ENCODE measurements around the gene DNASE1L2.

Gene DNASE1L2

DNA sequence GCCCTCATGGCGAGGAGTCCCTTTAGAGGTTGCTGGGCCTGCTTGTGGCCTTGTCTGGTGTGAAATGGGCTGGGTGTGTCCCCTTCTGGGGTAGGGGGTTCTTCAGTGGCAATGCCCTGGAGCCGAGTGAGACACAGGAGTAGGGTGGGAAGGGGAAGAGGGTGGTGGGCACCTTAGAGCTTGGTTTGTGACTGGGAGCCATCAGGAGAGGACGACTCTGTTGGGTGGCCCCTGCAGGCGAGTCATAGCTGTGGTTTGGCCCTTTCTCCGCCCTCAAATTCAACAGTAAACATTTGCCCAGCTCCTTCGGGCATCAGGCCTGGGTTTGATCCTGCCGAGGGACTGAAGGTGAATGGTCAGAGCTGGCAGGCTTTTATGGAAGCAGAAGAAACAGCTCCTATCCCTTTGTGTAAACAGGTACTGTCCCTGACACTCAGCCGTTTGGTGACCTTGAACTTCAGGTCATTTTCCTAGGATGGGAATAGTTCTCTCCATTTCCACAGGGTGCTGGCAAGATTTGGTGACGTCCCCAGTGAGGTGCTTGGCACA lies 9.9 kb upstream of the DNASE1L2 start:
- no peak for DNase-seq (ENCODE audit: low spot score)

DNA sequence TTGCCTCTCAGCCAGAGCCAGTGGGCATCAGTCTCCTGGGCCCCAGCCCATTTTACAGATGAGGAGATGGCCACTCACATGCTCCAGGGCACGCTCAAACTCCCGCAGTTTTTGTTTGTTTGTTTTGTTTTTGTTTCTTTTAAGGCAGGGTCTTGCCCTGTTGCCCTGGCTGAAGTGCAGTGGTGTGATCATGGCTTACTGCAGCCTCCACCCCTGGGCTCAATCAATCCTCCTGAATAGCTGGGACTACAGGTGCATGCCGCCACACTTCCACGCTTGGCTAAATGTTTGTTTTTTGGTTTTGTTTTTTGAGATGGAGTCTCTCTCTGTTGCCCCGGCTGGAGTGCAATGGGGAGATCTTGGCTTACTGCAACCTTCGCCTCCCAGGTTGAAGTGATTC lies 9.3 kb upstream of the DNASE1L2 start:
- DNase-seq (ENCODE audit: low spot score) = no peak

DNA sequence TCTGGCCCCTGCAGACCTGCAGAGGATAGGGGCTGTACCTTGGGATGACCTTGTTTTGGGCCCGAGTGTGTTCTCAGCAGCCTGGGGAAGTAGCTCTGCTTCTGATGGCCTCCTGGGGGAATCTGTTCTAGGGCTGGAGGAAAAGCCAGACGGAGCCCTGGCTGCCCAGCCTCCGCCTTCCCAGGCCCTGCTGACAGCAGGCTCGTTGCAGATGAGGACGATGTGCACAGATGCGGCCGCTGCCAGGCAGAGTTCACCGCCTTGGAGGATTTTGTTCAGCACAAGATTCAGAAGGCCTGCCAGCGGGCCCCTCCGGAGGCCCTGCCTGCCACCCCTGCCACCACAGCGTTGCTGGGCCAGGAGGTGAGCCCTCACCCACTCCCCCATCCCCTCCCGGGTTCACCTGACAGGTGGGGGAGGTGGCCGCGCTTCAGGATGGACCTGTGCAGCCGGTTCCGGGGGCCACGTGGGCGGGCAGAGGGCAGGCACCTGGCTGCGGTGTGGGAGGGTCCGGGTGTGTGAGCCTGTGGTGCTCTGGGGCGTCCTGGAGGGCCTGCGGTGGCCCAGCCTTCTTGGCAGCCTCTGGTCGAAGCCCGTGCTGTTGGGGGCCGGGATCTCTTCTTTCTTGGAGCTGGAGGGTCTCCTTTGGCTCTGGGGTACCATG lies 8.0 kb upstream of the DNASE1L2 start:
- DNase-seq (ENCODE audit: low spot score) = no peak

DNA sequence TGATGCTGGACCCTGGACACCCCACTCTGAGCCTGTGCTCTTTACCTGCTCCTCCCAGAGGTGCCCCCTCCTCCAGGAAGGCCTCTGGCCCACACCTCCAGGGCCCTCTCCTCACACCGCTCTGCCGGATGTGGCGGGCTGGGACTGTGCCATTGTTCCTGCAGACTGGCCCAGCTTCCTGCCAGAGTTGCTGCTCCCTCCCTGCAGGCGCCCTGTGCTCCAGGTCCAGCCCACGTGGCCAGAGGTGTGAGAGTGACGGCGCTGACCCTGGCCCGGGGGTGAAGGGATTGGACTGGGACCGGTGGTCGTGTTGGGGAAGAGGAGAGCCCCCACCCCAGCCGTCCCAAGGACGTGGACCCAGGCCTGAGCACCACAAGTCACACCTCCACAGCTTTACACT lies 7.2 kb upstream of the DNASE1L2 start:
- no peak for DNase-seq (ENCODE audit: low spot score)

DNA sequence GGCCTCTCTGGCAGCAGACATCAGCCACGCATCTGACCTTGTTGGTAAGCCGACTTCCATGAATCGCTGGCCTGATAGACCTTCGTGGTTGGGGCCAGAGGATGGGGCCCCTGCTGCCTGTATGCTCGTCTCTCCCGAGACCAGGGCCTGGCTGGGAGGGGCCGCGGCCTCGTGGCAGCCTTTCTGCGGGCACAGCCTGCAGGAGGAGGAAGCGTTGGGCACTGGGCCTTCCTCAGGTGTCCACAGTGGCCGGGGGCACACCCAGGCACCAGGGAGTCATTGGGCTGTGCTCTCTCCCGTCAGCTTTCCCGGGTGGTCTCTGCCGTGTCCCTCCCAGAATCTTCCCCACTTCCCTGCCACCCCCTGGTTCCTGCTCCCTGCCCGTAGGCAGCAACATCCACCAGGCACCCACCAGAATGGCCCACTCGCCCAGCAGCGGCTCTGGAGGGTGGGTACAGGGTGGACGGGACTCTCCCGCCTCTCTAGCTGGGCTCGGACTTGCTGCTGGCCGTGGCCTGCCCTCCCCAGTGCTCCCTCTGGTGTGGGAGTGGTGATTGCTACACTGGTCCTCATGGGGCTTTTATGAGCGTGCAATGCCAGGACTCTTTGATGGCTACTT lies 6.5 kb upstream of the DNASE1L2 start:
- no peak for DNase-seq (ENCODE audit: low spot score)

DNA sequence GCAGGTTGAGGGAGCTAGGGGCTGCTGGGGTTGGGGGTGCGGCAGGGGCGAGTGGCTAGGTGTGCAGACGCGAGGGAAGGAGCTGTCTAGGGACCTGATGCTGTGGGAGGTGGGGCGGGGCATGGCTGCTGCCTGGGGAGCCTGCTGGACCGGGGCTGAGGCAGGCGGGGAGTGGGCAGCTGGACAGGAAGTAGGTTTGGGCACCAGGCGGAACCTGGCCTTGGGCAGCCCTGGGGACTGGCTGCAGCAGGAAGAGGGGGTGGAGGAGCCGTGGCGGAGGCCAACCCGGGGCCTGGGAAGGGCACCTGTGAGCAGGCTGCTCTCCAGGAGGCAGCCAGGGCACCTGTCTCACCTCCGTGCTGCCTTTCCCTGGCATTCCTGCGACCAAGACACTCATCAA lies 5.9 kb upstream of the DNASE1L2 start:
- DNase-seq (ENCODE audit: low spot score) = no peak

DNA sequence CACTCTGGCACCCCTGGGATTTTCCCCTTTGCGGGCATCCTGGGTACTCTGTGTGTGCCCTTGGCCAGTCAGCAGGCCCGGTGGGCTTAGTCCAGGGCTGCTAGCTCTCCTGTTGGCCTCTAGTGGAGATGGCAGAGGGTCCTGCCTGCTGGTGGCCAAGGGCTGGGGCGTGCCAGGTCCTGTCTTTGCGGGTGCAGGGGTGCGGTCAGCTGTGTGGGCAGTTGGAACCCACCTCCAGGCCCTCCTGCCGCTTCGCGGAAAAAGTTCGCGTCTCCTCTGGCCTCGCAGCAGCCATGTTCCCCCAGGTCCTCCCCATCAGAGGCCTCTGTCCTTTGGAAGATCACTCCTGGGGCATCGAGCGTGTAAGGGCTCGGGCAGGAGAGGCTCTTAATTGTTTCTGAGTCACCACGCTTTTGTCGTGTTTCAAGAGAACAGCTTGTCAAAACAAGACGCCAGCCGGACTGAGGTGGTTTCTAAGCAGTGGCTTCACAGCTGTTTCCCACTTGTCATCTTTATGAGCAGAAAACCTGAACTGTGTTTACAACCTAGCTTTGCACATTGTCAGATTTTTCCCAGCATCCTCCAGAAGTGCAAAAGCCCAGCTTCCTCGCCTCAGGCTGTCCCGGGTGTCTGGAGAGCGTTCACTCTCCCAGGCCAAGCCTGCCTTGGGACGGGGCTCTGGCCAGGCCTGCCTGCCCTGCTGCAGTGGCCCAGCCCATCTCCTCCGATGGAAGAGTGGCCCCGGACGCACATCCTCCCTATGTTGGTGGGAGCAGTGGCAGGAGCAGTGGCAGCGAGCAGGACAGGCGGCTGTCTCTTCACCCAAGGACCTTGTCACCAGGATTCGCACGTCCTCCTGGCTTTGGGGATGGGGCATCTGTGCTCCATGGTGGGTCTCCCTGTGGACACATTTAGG lies 5.0 kb upstream of the DNASE1L2 start:
- no peak for DNase-seq (ENCODE audit: low spot score)

DNA sequence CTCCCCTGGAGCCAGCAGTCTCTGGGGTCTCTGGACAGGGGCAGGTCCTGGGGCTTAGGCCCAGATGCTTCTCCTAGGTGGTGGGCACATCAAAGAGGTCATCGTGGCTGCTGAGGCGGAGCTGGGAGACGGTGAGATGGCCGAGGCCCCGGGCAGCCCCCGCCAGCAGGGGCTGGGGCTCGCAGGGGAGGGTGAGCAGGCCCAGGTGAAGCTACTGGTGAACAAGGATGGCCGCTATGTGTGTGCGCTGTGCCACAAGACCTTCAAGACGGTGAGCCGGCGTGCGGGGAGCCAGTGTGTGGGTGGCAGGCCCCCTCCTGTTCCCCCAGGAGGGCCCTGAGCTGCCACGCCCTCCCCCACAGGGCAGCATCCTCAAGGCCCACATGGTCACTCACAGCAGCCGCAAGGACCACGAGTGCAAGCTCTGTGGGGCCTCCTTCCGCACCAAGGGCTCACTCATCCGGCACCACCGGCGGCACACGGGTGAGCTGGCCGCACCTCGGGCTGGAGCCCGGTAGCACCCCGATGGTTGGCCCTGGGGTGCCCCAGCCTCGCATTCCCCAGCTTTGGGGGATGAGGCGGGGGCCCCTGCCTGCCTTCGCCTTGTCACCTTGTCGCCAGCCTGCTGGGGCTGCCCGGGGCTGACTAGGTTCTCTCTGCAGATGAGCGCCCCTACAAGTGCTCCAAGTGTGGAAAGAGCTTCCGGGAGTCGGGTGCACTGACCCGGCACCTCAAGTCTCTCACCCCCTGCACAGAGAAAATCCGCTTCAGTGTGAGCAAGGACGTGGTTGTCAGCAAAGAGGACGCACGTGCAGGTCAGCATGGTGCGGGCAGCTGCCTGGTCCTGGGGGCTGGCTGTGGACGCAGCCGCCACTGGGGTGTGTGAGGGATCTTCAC lies 3.9 kb upstream of the DNASE1L2 start:
- no peak for DNase-seq (ENCODE audit: low spot score)

DNA sequence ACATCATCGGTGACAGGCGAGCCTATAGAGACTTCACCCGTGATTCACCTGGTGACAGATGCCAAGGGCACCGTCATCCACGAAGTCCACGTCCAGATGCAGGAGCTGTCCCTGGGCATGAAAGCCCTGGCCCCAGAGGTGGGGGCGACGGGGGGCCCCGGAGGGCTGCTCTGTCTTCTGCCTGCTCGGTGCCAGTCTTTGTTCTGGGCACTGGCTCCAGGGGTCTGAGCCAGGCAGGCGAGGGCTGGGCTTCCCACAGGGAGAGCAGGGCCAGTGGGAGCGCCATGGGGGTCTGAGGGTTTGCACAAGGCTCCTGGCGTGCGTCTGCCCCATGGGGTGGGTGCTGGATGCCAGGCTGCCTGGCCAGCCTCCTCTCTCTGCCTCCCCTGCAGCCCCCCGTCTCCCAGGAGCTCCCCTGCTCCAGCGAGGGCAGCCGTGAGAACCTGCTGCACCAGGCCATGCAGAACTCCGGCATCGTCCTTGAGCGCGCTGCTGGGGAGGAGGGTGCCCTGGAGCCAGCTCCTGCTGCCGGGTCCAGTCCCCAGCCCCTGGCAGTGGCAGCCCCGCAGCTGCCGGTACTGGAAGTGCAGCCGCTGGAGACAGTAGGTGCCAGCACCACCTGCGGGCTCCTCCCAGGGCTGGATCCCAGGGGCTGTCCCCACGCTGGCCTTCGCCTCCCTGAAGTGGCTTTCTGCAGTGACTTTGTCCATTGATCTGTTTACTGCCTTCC lies 3.0 kb upstream of the DNASE1L2 start:
- DNase-seq (ENCODE audit: low spot score) = no peak

DNA sequence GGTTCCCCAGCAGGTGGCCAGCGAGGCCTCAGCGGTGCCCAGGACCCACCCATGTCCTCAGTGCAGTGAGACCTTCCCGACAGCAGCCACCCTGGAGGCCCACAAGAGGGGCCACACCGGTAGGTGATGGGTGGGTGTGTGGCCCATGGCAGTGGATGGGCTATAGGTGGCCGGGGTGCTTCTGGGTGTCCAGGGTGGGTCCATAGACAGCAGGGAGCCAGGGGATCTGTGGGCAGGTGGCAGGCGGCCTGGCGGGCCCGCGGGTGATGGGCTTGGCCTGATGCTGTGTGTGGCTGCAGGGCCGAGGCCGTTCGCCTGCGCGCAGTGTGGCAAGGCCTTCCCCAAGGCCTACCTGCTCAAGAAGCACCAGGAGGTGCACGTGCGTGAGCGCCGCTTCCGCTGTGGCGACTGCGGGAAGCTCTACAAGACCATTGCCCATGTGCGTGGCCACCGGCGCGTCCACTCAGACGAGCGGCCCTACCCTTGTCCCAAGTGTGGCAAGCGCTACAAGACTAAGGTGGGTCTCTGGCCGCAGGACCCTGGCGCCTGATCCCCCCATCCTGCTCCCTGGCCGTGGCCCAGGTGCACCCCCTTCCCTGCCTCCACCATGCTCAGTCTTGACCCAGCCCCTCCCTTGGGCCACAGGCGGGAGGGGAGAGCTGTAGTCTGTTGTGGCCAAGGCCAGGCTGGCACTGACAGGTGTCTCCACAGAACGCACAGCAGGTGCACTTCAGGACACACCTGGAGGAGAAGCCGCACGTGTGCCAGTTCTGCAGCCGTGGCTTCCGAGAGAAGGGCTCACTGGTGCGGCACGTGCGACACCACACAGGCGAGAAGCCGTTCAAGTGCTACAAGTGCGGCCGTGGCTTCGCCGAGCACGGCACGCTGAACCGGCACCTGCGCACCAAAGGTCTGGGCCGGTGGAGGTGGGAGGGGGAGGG lies 2.1 kb upstream of the DNASE1L2 start:
- DNase-seq (ENCODE audit: low spot score) = no peak

DNA sequence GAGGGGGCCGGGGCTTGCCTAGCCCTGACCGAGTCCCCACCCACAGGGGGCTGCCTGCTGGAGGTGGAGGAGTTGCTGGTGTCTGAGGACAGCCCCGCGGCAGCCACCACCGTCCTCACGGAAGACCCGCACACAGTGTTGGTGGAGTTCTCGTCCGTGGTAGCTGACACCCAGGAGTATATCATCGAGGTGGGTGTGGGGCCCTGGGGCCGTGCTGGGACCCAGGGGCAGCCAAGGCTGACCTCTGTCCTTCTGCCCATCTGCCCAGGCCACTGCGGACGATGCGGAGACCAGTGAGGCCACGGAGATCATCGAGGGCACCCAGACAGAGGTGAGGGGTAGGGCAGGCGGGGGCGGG lies 1.5 kb upstream of the DNASE1L2 start:
- no peak for DNase-seq (ENCODE audit: low spot score)

DNA sequence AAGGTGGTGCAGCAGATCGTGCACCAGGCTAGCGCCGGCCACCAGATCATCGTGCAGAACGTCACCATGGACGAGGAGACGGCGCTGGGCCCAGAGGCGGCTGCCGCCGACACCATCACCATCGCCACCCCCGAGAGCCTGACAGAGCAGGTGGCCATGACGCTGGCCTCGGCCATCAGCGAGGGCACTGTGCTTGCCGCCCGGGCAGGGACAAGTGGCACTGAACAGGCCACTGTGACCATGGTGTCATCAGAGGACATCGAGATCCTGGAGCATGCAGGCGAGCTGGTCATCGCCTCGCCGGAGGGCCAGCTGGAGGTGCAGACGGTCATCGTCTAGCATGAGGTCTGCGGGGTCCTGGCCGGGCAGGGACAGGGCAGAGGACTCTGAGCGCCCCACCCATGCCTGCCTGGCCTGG lies 1.0 kb upstream of the DNASE1L2 start:
- no peak for DNase-seq (ENCODE audit: low spot score)

DNA sequence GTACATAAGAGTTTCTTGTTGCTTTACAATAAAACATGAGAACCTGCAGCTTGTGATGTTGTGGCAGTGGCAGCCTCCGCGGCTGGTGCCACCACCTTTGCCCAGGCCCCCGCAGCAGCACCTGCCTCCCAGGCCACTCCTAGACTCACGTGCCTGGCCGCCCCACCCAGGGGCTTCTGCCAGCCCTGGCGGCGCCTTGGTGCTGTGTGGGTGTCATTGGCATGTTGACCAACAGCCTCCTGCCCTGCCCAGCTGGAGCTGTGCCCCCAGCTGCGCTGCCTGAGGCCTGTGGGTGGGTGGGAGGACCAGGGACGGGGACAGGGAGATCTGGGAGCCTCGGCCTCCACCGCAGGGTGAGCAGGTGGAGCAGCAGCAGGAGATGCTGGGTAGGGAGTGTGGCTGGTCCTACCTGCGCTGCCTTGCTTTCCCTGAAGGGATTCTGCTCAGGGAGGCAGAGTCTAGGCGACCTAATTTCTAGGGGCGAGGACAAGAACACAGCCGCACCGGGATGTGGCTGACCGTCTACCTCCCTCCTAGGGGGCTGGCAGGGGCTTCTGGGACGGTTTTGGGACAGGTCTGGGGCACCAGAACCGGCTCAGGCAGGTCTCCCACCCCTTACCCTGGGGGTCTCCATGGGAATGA lies 428 bp upstream of the DNASE1L2 start:
- DNase-seq (ENCODE audit: low spot score) = no peak

DNA sequence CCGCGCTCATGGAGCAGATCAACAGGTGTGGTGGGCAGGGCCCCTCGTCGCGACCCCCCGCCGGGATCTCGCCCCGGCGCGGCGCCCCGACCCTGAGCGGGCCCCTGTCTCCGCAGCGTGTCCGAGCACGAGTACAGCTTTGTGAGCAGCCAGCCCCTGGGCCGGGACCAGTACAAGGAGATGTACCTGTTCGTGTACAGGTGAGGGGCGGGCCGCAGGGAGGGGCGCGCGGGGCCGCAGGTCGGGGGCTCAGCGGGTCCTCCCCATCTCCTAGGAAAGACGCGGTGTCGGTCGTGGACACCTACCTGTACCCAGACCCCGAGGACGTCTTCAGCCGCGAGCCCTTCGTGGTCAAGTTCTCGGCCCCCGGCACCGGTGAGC lies 848 bp downstream of the DNASE1L2 start:
- DNase-seq (ENCODE audit: low spot score) = no peak

DNA sequence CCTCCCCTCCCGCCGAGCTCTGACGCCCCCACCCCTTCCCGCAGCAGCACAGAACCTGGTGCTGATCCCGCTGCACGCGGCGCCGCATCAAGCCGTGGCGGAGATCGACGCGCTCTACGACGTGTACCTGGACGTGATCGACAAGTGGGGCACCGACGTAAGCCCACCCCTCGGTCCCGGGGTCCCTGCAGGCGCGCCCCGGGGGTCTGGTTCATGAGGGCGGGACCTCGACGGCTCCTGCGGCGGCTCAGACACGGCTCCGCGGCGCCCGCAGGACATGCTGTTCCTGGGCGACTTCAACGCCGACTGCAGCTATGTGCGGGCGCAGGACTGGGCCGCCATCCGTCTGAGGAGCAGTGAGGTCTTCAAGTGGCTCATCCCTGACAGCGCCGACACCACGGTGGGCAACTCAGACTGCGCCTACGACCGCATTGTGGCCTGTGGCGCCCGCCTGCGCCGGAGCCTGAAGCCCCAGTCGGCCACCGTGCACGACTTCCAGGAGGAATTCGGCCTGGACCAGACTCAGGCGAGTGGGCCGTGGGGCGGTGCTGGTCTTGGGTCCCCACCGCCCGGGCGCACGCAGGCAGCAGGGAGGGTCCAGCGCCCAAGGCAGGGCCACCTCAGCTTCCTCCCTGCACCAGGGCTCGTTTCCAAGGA lies 1.4 kb downstream of the DNASE1L2 start:
- no peak for DNase-seq (ENCODE audit: low spot score)

DNA sequence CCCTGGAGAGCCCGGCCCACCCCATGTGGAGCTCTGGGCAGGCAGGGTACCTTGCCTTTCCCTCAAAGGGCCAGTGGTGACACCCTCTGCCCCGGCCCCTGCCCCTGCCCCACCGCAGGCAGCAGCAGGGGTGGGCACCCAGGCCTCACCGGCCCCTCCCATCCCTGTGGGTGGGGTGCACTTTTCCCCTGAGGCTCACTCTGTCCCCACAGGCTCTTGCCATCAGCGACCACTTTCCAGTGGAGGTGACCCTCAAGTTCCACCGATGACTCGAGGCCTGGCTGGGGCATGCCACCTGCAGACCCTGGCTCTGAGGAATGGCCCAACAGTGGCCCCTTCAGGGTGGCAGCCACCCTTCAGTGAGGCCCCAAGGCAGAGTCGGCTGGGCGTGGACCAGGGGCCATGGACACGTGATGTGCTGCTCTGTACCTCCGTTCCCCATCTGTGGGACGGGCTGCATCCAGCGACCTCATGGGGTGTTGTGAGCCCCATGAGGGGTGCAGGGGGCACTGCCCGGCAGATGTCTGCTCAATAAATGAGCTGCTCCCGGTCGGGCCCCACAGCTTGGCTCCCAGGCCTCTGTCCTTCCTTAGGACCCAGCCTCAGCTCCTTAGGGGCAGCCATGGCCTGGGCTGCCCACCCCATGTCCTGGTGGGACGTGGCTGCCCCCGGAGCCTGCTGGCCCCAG lies 2.0 kb downstream of the DNASE1L2 start:
- DNase-seq (ENCODE audit: low spot score) = no peak

DNA sequence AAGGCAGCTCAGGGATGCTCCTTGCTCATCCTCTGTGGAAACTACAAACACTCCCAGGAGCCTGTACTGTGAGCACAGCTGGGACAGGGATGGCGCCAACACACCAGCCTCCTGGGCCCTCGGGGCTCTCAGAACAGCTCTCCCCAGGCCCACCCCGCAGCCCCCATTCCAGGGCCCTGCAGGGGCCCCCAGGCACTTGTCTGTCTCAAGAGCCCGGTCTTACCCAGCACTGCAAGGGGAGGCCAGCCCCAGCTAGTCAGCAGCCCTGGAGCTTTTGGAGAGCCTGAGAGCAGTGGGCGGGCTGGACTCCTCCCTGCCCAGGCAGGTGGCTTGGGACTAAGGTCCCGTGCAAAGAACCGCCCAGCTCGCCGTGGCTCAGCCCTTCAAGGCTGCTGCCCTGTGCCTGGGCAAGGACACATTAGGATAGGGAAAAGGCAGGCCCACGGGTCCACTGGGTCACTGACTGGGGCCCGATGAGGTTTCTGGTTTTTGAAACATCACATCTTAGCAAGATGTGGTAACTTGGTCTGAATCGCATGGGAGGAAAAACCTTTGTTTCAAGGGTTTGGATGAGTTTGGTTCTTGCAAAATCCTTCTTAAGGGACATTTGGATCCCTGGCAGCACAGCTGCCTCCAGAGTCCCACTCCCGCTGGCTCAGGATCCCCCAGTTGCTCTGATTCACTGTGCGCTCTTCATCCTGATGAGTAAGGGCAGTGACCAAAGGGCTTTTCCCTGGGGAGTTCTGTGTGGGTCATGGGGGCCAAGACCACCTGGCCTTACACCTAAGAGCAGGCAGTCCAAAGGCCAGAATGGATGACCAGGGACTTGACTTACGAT lies 2.8 kb downstream of the DNASE1L2 start:
- DNase-seq (ENCODE audit: low spot score) = no peak
